Measurements from ENCODE around the gene KCNK18. TPM values are rescaled to one million over a fixed set of nuclear protein-coding genes. Genes with fewer than 3 reads are reported as not detected.
A peak's percentile ranks its signal among the peaks of the same experiment; 100 is the strongest.
"Not testable (repeated sequence)": the region's sequence is repeated elsewhere in the genome, so short reads cannot be mapped to it uniquely, and the experiment has no call there.

KCNK18 gene
- total RNA-seq, 6 experiments from 2014 or later, result not detected

GRCh38 chr10:117222976-117223692, 25.8 kb downstream of the KCNK18 start:
- Mint-ChIP-seq H3K4me1 (ENCODE audit: low read depth) (no peaks in the 10 kb centered on the region), H3K4me3 (no peak overlapping the region), H3K36me3 (ENCODE audit: low read depth) (no peaks in the 10 kb centered on the region), H3K27ac (no peak overlapping the region), H3K9me3 (no peaks in the 10 kb centered on the region), H3K27me3 (ENCODE audit: insufficient read depth) (peaks cover 17% of the 10 kb centered on the region)
- DNase-seq, result no peak
- no peak for TF ChIP-seq CTCF (IDR thresholded peaks at IDR 0.05)

GRCh38 chr10:117223693-117224430, 26.6 kb downstream of the KCNK18 start:
- Mint-ChIP-seq H3K27ac (no peak overlapping the region), H3K9me3 (no peaks in the 10 kb centered on the region), H3K4me3 (no peak overlapping the region), H3K36me3 (ENCODE audit: low read depth) (no peaks in the 10 kb centered on the region), H3K27me3 (ENCODE audit: insufficient read depth) (peaks cover 18% of the 10 kb centered on the region), H3K4me1 (ENCODE audit: low read depth) (no peaks in the 10 kb centered on the region)
- DNase-seq, result no peak
- no peak for TF ChIP-seq CTCF (IDR thresholded peaks at IDR 0.05)

- no peak overlapping the region for H3K4me3 Mint-ChIP-seq
- H3K36me3 Mint-ChIP-seq (ENCODE audit: low read depth), result no peaks in the 10 kb centered on the region
- no peak for DNase-seq
- no peaks in the 10 kb centered on the region for H3K4me1 Mint-ChIP-seq (ENCODE audit: low read depth)
- H3K27me3 Mint-ChIP-seq (ENCODE audit: insufficient read depth), result peaks cover 24% of the 10 kb centered on the region
- no peak overlapping the region for H3K27ac Mint-ChIP-seq
- no peak for TF ChIP-seq CTCF (IDR thresholded peaks at IDR 0.05)
- no peaks in the 10 kb centered on the region for H3K9me3 Mint-ChIP-seq
These were observed 27.6 kb downstream of the KCNK18 start for GRCh38 chr10:117224881-117225280.

- Mint-ChIP-seq H3K4me1 (ENCODE audit: low read depth) (no peaks in the 10 kb centered on the region), H3K4me3 (no peak overlapping the region), H3K36me3 (ENCODE audit: low read depth) (no peaks in the 10 kb centered on the region), H3K27ac (no peak overlapping the region), H3K27me3 (ENCODE audit: insufficient read depth) (peaks cover 21% of the 10 kb centered on the region), H3K9me3 (no peaks in the 10 kb centered on the region)
- peak; percentile 77 for TF ChIP-seq CTCF (IDR thresholded peaks at IDR 0.05)
- peak; percentile 24 for DNase-seq
These were observed 29.6 kb downstream of the KCNK18 start for GRCh38 chr10:117226813-117227451.

- Mint-ChIP-seq H3K36me3 (ENCODE audit: low read depth) (no peaks in the 10 kb centered on the region), H3K4me1 (ENCODE audit: low read depth) (no peaks in the 10 kb centered on the region), H3K27me3 (ENCODE audit: insufficient read depth) (peaks cover 23% of the 10 kb centered on the region), H3K27ac (no peak overlapping the region), H3K4me3 (no peak overlapping the region), H3K9me3 (no peaks in the 10 kb centered on the region)
- TF ChIP-seq CTCF (IDR thresholded peaks at IDR 0.05), result no peak
- no peak for DNase-seq
These were observed 30.9 kb downstream of the KCNK18 start for GRCh38 chr10:117228210-117228609.

GRCh38 chr10:117230107-117230506, 32.8 kb downstream of the KCNK18 start:
- not testable (repeated sequence) for H3K9me3 Mint-ChIP-seq; H3K36me3 Mint-ChIP-seq (ENCODE audit: low read depth); H3K27ac Mint-ChIP-seq; H3K4me3 Mint-ChIP-seq; H3K4me1 Mint-ChIP-seq (ENCODE audit: low read depth); DNase-seq
- H3K27me3 Mint-ChIP-seq (ENCODE audit: insufficient read depth), result peaks cover 28% of the 10 kb centered on the region

Data from HFFc6 (cell line).